HTR-8/SVneo (cell line): ENCODE results near the gene RBMS3.
"Not testable (repeated sequence)": the region's sequence is repeated elsewhere in the genome, so short reads cannot be mapped to it uniquely, and the experiment has no call there.

Experiments
- DNase-seq: peaks from one replicate; pipeline ENCODE4 v3.0.0; 2011; ENCODE audit warnings: low spot score, mixed read lengths; ENCODE audit not compliant: insufficient read length
- FAIRE-seq: peaks from 2 replicates; lab custom pipeline; 2011; peaks lifted over from hg19 to GRCh38; lab: Jason Lieb, UNC

RBMS3 gene

DNA sequence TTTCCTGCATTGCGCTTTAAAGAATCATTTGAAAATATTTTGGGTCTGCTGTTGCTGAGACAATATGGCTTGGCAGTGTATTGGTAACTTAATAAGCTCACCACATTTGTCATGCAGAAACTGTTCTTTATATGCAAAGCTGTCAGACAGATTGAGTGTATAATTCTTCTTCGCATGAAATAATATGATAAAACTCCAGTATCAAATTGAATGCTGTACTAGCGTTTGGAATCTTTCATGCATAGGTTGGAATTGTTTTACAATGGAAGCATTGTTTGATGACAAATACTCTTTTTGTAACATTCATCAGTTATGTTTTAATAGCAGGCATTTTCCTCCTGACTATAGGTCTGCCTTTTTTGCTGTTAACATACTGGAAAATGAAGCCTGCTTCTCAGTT is 53.8 kb downstream of the RBMS3 start:
- DNase-seq (no peak), FAIRE-seq (no peak)

DNA sequence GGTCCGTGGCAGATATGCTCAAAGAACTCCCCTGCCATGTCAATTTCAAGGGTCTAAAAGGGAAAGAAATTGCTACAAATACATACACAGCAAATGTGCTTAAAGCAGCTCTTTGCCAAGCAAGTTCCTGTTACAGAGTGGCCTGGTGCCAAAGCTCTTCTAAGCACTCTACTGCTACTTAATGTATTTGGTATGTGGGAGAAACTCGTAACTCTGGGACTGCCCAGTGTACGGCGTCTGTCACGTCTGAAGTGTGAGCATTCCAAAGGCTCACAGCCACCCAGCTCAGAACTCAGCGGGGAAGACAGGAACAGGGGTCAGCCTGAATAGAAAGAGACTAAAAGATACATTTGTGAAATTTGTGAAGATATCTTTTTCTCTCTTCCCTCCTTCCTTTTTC is 54.6 kb downstream of the RBMS3 start:
- FAIRE-seq (peak; percentile 94), DNase-seq (peak; percentile 69)

DNA sequence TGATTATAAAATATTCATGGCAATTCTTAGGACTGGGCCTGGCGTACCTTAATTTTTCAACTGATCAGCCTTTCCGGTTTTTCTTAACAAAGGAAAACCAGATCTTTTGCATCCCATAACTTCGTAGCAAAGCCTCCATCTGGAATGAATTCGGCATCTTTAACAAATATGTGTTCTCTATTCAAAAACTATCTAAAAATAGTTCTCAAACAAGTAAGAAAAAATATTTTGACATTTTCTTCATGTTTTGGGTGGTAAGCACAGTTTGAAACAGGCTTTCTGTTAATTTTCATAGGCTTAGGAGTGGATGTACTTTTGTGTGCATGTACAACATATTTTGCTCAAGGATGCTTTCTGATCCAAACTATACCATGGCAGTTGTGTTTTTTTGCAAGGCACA is 55.1 kb downstream of the RBMS3 start:
- FAIRE-seq (no peak), DNase-seq (no peak)

DNA sequence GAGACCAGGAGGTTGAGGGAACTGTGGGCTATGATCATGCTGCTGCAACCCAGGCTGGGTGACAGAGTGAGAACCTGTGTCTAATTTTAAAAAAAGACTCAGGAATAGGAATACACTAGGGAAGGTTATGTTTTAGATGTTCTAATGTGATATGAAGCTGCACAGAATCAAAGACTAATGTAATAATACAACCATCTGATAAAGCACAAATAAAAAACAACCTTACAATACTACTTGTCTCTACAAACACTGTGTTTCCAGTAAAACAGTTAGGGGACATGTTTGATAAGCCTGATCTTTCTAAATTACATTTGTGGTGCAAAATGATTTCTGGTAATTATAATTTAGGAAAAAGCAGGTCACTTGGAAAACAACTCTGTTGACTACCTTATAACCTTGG is 56.7 kb downstream of the RBMS3 start:
- FAIRE-seq (no peak), DNase-seq (no peak)

DNA sequence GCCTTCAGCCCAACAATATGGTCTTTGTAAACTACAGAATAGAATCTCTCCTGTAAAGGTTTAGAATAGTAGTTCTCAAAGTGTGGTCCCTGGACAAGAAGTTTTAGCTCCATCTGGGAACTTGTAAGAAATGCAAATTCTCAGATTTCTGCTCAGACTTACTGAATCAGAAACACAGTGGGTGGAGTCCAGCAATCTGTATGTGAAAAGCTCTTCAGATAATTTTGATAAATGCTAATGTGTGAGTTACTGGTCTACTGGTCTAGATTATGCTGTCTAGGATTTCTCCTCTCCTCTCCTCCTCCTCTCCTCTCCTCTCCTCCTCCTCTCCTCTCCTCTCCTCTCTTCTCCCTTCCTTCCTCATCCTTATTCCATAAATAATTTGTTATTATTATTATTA is 57.5 kb downstream of the RBMS3 start:
- no peak for DNase-seq
- FAIRE-seq: no peak

DNA sequence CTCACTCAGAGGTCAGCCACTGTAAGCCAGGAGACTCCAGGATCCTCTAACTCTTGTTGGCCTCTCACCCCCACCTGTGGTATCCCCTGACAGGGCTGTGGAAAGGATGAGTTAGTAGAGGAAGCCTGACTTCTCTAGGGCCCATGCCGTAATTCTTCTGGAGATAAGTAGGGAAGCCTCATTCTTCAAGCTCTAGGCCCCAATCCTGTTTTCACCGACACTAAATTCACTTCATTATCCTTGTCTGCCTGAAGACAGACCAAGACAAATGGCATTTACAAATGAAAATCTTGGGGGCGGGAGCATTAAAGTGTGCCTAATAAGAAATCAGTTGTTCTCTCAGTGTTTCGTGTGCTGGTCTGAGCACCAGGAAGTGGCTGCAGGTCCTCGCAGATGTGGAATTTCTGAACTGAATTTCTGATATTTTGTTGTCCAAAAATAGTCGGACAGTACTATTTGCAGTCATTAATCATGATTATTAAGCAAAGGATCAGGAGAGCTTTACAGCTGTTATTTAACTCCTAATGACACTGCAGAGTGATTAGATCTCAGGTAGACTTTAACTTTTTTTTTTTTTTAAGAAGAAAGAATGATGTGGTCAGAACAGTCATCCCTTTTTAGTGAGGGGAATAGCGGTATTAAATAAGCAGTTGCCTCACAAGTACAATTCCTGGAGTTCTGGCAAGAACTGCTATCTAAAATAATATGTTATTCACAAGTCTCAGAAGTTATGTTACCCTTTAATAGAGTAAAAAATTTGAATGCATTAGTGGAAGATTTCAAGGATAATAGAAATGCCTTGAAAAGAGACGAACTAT is 58.4 kb downstream of the RBMS3 start:
- FAIRE-seq: no peak
- no peak for DNase-seq

DNA sequence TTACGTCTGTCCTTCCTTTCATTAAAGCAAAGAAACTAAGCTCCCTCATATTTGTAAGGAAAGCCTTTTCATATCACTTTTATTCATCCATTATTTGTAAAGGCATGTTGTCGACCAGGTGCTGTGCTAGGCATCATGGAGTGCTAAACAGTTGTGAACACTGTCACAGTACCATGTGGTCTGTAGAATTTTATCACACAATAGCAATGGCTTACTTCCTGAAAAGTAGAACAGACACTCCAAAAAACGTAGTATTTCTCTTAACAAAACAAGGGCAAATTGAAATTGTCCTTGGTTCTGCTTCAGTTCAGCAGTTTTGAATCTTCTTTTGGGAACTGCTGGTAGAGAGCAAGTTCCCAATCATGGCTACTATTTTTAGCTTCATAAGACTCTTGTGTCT is 63.3 kb downstream of the RBMS3 start:
- DNase-seq: no peak
- FAIRE-seq: no peak

DNA sequence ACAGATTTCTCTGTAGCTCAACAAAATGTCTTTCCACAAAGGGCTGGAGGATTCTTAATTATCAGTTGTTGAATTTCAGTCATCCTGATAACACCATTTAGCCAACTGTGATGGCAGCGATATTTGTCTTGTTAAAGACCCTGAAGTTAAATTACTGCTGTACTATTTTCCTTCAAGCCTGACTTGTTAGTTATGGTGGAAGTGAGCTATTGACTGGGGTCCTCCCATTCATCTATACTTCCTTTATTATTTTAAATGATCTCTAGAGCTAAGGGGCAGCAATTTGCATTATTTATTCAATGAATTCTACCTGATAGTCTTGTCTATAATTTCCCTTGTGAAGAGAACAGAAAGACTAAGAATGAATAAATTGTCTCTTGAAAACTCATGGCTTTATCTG is 64.1 kb downstream of the RBMS3 start:
- no peak for FAIRE-seq
- DNase-seq: no peak

DNA sequence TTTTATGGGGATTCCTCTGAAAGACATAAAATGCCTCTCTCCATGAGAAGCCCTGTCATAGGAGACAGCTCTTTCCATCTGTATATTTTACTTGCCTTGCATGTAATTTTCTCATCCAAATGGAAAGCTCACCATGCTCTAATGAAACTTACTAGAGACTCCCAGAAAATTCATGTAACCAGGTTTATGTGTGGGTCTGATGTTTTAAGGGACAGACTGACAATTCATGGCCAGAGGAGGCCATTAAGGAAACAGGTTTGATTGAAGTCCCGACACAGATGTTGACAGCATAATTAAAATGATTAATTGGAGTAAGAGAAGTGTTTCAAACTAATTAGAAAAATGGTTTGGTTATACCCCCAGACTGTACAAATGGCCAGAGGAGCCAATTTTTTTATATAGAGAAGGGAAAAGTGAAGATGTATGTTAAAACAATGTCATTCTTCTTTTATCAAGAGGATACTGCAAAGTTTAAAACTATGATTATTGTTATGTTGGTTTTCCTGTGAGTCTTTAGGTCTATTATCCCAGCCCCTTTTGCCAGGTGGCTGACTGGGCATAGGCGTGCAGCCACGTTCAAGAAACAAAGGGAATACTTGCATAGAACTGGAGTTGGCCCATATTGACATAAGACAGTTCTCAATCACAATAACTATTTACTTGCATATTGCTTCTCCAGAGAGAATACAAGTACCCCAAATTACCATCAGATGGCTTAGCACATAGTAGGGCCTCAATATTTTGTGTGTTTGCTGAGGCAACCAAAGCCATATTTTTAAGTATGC is 64.8 kb downstream of the RBMS3 start:
- DNase-seq: no peak
- FAIRE-seq: no peak

DNA sequence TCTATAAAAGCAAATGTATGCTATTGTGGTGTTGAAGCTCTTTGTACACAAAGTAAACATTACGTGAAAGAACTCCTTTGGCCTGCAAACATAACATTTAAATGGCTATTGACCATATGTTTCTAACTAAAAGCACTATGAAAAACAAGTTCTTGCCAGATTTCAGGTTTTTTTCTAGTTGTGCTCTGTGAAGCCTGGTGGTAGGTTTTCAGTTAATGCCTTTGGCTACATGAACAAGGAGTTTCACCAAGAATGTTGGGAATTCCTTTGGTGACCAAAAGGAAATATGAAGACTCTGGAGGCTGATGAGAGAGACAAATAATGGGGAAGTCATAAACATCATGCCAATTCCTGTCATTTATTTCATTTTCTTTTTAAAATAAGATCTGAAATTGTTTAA is 66.0 kb downstream of the RBMS3 start:
- FAIRE-seq (no peak), DNase-seq (peak; percentile 41)

DNA sequence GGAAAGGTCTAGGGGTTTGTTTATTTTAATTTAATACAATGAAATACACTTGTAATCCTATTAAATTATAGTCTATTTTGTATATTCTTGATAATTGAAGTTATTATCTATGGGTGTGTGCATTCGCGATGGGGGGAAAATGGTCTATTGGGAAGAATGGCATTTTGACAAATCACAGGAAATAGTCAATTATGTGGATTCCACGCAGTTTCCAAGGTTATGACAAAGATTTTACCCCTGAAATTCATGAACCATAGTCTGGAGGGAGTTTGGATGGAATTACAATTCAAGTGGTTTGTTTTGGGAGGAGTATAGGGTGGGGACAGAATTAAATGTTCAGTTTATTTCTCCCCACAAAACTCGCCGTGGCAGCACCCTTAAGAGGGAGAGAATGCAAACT is 66.5 kb downstream of the RBMS3 start:
- no peak for FAIRE-seq
- DNase-seq: peak; percentile 14

DNA sequence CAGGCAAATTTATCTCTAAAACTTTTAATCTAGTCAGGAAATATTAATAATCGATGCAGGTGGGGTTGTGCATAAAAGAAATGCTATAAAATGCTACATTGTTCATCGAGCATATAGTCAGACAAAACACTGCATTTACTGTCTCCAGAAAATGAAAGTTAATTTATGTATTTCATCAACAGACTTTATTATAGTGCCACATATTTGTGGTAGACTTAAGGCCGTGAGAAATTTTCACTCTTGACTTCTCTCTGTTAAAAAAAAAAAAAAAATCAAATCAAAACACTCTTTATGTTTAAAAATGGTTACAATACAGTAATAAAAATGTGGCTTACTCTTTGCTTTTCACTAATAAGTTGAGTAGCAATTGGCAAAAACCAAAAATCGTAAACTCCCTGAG is 67.4 kb downstream of the RBMS3 start:
- FAIRE-seq: no peak
- DNase-seq: no peak

DNA sequence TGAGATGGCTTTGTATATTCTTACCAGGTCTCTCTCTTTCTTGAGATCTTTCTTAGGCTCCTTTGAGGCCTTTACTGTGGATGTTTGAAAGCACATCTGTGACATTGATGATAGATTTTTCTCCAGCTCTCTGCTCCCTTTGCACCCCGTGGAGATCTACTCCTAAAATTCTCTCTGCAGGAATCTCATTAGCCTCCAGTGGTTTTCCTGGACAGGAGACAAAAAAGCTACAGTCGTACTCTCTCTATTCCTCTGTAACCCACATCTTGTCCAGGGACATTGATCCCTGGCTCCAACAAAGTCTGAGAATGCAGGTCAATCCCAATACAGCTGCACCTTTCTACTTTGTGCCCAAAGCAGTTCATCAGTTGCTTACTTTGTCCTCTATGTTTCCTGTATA is 68.2 kb downstream of the RBMS3 start:
- no peak for DNase-seq
- FAIRE-seq: no peak

DNA sequence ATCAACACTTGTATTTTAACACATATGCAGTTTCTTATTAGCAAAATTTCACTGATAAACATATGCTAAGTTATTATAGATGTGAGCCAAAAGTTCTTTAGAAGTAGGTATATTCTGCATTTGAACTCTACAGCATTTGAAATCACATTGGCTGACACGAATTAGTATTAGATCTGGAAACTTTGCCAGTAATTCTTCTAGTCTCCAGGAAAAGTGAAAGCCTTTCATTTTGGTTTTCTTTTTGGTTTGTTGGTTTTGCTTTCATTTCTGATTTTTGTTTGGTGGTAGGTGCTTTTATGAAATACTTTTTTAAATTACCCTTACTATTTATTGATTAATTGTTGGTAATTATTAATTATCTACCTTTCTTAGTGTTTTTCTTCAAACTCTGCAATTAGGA is 72.9 kb downstream of the RBMS3 start:
- no peak for DNase-seq
- no peak for FAIRE-seq

DNA sequence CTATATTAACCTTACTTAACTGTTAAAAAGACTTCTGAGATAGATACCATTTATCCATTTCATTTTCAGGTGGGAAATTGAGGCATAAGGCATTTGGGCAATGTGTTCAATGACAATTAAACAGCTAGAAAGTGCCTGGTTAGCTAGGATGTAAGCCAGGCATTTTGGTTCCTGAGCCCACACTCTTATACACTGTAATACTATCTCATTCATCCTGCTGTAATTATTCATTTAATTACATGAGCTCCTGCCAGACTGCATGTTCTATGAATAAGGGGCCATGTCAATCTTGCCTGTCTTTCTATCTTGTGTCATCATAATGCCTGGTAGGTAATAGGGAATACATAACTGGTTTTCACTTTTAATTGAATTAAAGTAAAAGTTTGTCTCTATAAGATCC is 74.0 kb downstream of the RBMS3 start:
- FAIRE-seq (no peak), DNase-seq (no peak)

DNA sequence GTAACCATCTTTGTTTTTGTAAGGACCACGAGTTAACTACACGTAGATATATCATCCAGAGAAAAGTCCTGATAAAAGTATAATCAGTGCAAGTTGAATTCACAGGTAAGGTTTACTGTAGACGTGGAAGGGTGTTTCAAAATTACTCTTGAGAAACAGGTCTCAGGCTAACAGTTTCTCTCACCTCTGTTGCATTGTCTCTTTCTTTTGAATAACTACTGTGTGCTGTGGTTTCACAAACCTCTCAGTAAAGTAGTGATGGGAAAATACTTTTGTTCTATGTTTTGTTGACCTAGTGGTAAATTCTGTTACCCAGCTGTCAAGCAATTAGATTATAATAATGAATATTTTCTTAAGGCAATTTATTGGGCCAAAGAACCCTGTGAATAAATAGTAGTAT is 75.2 kb downstream of the RBMS3 start:
- FAIRE-seq: no peak
- DNase-seq: no peak

DNA sequence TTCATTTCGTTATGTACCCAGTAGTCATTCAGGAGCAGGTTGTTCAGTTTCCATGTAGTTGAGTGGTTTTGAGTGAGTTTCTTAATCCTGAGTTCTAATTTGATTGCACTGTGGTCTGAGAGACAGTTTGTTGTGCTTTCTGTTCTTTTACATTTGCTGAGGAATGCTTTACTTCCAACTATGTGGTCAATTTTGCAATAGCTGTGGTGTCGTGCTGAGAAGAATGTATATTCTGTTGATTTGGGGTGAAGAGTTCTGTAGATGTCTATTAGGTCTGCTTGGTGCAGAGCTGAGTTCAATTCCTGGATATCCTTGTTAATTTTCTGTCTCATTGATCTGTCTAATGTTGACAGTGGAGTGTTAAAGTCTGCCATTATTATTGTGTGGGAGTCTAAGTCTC is 79.4 kb downstream of the RBMS3 start:
- DNase-seq, FAIRE-seq: not testable (repeated sequence)

DNA sequence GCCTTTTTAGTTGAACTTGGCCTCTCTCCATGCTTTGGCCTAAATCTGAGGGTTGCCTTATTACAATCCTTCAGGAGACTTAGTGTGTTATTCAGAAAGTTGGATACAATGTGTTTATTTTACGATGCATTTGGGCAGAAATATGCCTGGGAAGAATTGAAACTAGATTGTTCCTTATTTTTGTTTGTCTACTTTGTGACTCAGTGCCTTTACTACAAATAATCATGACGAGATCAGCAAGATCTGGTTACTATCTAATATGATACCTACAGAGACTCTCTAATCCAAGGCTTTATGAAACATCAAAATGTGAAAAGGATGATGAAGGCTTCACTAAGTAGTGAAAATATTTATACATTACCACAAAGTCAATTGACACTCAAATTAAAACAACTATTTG is 82.2 kb downstream of the RBMS3 start:
- FAIRE-seq (no peak), DNase-seq (no peak)

DNA sequence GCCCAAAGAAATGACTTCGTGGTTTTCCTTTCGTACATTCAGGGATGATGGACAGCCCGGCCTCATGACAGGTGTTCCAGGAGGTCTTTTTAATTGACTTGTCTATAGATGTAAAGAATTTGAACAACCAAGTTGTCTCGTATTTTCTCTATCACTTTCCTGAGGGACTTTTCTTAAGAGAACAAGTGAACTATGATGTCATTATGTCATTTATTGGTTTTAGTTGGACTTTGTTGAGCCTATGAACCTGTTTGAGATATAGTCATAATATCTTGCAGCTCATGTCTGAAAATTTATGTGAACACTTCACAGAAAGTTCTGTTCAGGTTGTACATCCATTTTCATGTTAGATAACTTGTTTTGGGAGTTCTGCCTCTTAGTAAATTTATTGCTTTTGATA is 89.2 kb downstream of the RBMS3 start:
- FAIRE-seq (no peak), DNase-seq (no peak)

DNA sequence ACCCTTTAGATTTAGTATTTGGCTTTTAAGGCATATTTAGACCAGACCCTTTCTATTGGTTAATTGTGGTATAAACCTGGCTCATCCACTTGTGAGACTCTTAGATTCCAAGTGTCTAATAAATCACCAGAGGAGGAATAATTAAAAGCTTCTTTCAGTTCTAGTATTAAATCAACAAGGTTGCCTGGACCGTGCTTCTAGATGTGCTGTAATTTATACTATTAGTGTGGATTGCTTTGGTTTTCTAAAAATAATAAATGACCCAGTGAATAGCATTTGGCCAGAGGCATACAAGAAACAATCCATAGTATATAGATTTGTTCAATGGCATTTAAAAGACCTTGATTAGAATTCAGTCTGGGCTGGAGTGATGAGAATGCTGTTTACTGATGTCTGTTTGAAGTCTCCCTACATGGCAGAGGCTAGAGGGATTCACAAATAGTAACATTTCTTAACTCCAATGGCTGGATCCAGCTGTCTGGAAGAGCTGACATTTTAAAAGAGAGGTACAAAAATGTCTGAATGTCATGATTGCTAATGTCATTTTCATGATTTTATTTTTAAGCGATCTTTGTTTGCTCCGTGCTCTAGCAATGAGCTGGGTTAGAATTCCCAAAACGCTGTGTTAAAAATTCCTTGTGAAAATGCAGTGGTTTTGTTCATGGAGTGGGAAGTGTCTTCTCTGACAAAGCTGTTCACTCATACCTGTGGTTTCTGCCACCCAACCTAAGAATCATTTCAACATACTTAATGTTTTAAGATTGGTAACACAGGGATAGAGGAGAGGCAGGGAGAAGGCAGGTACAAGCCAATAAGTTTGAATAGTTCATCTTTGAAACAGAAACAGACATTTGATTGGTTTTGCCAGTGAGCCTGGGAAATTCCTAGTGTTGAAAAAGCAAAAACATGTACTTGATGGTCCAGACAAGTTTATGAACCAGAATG is 89.9 kb downstream of the RBMS3 start:
- DNase-seq: no peak
- no peak for FAIRE-seq
